ENCODE data around the gene PALMD.

Gene PALMD

GRCh38 chr1:99662539-99663080, 16.7 kb downstream of the PALMD start:
- no peak for DNase-seq

DNA sequence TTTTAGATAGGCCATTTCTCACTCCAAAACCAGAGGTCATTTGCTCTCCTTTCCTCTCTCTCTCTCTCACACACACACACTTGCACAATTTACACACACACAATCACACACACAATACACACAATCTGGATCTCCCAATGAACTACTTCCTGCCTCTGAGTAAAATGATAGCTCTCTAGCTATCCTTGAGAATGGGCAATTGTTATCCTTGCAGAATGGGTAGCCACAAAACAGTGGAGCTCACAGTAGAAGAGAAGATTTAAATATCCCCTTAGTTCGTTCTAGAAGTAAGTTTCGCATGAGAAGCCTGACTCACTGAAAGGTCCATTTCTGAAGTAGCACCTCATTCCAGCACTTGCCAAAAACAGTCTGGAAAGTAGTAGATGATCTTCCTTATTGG, 17.6 kb downstream of the PALMD start:
- no peak for DNase-seq

- no peak for DNase-seq
These were observed 19.3 kb downstream of the PALMD start for GRCh38 chr1:99665212-99665611.

GRCh38 chr1:99669376-99669775, 23.5 kb downstream of the PALMD start:
- no peak for DNase-seq

GRCh38 chr1:99669821-99670220, 23.9 kb downstream of the PALMD start:
- DNase-seq = no peak

GRCh38 chr1:99670583-99670982, 24.7 kb downstream of the PALMD start:
- DNase-seq = no peak

DNA sequence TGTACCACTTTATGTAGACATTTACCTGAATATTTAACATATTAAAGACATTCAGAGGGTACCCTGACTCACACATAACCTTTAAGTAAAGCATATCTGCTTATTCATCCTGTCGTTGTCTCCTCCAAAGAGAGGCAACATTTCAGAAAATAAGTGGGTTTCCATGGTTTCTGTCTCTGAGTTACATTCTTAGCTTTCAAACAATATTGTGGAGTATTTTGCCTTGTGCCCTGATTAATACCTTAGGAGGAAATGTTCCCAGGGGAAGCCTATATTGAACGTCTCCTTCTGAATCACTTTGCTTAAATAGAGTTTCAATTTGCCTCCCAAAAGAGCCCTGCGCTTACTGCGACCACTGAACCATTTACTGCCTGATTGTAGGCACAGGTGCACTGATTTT, 26.1 kb downstream of the PALMD start:
- no peak for DNase-seq

DNA sequence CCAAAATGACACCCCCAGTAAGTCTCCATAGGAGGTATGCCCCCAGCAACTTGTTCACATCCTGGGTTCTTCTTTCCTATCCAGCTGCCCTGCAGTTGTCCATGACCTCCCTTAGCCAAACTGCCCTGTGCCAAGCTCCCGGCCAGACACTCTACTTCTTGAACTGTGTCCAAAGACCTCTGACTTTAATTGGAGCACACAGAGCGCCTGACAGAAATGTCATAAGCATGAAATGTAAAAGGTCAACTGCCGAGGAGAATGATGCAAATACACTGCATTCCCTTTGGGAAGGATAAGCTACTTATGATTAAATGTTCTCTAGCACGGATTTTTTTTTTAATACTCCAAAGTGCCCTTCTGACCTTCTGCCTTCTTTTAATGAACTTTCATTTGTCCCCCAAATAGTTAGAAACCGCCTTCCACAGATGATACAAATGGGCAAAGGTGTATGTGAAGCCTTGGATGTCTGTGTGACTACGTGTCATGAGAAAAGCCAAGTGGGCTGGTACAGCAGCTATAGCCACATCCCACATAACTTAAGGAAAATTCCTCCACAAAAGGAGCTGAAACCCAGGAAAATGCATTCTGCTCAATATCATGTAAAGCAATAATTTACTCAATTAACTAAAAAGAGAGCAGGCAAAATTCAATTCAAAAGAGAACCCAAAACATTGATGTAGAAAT, 26.8 kb downstream of the PALMD start:
- no peak for DNase-seq

DNA sequence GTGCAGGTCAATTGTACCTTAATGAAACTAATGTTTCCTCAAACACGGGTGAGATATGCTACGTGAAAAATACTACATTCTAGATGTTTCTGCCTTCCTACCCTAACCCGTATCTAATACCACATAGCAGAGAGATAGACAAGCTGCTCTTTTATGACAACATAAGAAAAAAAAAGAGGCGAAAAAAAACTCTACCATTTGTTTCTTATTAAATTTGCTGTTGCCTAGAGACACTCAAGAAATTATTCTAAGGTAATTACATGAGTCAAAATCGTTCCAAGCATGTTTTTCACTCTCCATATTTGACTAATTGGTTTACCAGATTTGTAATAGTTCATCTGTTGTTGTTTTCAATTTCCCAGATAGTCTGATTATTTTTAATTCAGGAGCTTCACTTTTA, 27.4 kb downstream of the PALMD start:
- no peak for DNase-seq

DNA sequence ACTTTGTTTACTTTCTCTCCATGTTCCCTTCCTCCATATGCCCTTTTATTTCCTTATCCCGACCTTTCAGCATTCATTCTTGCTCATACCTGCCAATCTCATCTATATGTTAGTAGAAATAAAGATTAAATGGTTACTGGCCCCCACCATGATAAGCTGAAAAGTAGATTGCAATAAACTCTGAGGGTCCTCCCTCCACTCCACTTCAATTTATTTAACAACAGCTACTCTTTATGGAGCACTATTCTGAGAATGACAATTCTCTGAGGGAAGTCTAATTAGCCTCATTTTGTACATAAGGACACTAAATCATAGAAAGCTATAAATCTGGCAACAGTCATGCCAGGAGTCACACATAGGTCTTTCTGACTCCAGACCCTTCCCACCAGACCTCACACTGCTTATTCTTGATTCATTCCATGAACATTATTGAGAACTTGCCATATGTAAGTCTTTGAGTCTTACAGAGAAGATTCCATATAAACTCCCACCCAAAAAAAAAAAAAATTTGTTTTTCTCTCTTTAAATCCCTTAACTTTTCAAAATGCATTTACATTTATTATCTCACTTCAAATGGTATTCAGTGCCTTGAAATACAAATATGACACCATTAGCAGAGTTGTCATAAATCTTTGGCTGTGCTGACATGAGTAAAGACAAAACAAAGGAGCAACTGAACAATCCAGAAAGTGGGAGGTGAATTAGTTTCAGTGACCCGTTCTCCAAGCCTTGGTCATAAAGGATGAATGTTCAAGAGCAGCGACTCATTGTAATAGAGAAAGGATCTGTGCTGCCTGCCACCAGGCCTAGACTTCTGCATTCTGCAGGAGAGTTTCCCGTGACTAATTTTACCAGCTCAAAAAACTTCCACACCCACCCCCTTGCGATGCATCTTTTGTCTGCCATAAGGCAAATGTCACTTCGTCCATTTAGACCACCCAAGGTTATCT, 28.5 kb downstream of the PALMD start:
- DNase-seq = no peak

- DNase-seq = no peak
These were observed 29.4 kb downstream of the PALMD start for GRCh38 chr1:99675292-99675691.

DNA sequence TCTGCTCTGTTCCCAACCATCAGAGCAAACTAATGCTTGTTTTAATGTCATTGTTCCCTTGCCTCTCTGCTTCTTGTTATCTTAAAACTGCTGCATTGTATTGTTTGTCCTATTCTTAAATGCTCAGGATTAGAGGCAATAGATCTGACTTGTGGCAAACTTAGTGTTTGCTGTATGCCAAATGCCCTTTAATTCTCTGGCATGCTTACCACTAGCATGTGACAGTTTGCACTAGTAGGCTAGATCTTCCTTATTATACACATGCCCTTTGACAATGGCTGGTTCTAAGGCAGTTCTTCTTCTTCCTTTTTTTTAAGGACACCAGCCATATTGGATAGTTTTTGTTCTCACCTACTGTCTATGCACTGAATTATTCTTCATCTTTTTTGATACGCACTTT, 30.1 kb downstream of the PALMD start:
- DNase-seq = no peak

DNA sequence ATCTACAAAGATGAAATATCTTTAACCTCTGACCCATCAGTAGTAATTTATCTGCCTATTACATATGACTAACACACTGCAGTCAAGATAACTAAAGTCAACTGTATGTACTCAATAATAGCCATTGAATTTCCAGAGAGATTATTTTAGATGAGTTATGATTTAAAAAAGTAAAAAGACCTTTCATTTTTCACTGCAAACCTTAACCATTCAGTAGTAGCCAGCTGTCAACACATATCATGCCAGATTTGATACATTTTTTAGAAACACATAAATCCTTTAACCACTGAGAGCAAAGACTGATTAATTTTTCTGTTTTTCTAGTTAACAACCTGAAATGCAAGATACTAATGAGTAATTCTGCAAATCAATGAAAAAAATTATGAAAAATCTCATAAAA, 31.0 kb downstream of the PALMD start:
- no peak for DNase-seq

DNA sequence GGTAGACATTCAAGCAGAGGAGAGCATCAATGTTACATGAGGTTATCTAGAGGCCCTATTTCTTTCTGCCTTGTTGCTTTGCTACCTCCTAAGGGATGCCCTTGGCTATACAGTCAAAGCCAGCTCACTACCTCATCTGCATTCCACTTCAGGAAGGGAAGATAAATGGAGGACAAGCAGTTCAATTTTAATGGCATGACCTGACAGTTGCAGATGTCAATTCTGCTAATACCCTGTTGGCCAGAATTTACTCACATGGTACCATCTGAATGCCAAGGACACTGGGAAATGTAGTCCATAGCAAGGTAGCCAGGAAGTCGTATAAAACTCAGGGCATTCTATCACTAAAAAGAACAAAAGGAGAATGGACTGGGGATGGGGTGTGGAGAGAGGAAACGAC, 31.5 kb downstream of the PALMD start:
- DNase-seq = no peak

- no peak for DNase-seq
These were observed 34.4 kb downstream of the PALMD start for GRCh38 chr1:99680270-99680669.

DNA sequence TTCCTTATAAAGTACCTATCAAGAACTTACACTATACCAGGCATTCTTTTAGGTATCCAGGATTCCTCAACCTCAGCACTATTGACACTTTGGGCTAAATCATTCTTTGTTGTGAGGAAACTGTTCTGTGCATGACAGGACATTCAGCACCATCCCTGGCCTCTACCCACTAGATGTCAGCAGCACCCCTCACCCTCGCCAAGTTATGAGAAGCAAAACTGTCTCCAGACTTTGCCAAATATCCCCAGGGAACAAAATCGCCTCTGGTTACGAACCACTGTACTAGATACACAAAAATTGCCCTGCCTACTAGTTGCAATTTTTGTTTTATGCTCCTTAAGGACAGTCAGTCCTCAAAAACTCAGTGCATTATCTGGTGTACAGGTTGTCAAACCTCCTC, 35.7 kb downstream of the PALMD start:
- no peak for DNase-seq

DNA sequence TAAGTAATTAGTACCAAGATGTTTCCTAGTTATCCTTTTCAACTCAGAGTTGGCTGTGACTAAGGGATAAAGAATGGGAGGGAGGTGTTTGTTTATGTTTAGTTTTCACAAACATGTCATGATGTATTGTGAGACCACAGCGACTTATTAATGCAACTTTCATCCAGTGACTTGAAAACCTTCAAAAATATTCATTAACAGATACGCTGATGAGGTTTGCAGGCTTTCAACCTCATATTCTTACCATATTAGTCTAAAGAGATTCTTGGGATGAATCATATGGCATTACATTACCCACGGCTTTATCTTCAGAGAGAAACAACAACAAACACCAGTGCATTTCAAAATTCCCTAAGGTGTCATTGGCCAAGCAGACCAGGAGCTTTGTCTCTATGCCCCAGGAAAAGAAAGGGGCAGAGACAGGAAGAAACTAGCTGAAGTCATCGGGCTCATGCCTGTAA, 36.4 kb downstream of the PALMD start:
- no peak for DNase-seq

- DNase-seq = peak; percentile 46 to 59
These were observed 39.7 kb downstream of the PALMD start for GRCh38 chr1:99685516-99686180.

DNA sequence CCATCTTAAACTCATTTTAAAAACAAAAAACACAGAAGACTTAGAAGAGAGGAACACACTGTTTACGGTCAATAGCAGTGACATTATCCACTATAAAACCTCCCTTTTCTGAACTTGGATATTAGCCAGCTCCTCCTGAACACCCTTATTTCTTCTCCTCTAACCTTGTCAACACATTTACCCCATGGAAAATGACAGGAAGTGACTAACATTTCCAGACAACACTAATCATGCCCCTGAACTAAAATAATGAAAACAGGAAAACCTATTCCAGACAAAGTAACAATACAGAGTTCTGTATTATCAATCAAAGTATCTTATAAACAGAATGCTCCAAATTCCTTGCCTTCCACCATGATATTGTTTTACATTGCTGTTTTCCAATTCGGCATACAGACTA, 45.3 kb downstream of the PALMD start:
- DNase-seq = no peak

DNA sequence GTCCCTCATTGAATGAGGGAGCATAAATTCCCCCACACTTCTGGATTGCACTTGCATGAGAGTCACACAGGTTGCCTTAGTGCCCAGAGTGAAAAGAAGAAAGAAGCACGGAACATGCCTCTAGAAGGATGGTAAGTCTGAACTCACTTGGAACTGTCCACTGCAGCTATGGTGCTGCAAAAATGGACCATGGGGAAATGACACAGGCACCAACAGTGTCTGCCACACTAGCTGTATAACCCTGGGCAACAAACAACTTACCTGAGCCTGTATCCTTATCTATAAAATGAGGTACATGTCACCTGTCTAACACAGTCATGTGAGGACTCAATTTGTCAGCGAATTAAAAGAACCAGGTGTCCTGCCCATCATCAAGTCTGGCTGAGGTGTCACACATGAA, 50.7 kb downstream of the PALMD start:
- no peak for DNase-seq

DNA sequence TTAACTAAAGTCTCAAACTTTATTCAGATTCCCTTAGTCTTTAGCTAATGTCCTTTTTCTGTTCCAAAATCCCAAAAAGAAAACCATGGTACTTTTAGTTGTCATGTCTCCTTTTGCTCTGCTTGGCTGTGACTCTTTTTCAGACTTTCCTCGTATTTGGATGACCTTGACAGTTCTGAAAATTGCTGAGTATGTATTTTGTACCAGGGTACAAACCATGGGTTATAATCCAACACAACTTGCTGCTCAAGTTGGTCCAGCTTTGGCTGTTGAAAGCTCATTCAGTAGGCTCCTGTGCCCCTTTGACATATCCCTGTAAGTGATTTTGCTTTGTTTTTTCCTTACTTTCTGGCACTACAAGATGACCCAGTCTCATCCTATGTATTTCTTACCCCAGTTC, 51.7 kb downstream of the PALMD start:
- DNase-seq = no peak

GRCh38 chr1:99700020-99700419, 54.1 kb downstream of the PALMD start:
- no peak for DNase-seq

- no peak for DNase-seq
These were observed 56.3 kb downstream of the PALMD start for GRCh38 chr1:99702221-99702620.
